ENCODE measurements around the gene SSH3. TPM values are rescaled to one million over a fixed set of nuclear protein-coding genes. Genes with fewer than 3 reads are reported as not detected.

SSH3 gene
- total and polyA plus RNA-seq, 10 donors: 4.3 to 31.8 (median 19.7) TPM

- H3K9me3 ChIP-seq: no peaks in the 10 kb centered on the region
- DNase-seq: peak; percentile 90
- peaks cover 7 to 92% (median 38%) of the 10 kb centered on the region in 6 donors for H3K36me3 ChIP-seq
- 4 to 12% (median 7%) methylated on average over 10 to 16 of the region's 16 CpGs for WGBS, 5 donors
- TF ChIP-seq POLR2A (IDR thresholded peaks at IDR 0.05) (no peak), POLR2AphosphoS5 (IDR thresholded peaks at IDR 0.05) (peak in 1 of 3 donors; percentile 59), CTCF (IDR thresholded peaks at IDR 0.05 in 8 of 11, conservative IDR thresholded peaks at IDR 0.05 in 3 of 11) (peak in 6 of 11 experiments; percentile 14 to 50 (median 30))
- intact Hi-C loops (cut with DNase I; ENCODE audit: low total_unique reads): no loop called here
- H3K4me3 ChIP-seq: peak overlapping the region in 7 of 8 donors; percentile 3 to 81 (median 29)
- peaks cover 94 to 100% (median 100%) of the 10 kb centered on the region in 6 donors for H3K4me1 ChIP-seq
- H3K27ac ChIP-seq: peak overlapping the region; percentile 89 to 100 (median 97)
- no peaks in the 10 kb centered on the region for H3K27me3 ChIP-seq (replicated peaks in 1 of 7)
Measured at GRCh38 chr11:67276781-67277230, 26.5 kb upstream of the SSH3 start.

DNA sequence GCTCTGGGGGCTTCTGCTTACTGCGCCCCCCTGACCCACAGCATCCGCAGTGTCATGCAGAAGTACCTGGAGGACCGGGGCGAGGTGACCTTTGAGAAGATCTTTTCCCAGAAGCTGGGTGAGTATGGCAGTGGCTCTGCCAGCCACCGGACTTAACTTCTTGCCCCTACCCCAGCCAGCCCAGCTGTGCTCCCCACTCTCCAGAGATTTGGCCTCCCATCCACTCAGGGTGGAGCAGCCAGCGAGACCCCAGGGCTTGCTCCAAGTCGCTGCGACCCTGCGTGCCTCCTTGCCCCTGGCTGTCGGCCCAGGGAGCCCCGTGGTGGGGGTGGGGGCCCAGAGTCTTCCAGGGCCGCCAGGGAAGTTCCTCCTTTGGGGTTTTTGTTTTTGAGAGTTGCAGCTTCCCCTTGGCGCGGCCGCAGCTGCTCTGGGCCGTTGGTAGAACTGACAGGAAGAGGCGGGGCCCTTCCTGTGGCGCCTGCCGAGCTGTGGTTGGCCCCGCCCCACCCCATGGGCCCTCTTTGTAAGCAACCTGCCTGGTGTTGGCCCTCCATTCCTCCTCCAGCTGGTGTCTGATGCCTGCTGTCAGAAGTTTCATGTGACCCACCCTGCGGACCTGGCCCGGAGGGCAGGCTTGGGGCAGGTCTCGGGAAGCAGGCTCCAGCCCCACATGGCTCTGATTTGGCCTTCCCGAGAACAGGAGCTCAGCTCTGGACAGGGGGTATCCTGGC lies 25.9 kb upstream of the SSH3 start:
- peaks cover 7 to 92% (median 42%) of the 10 kb centered on the region in 6 donors for H3K36me3 ChIP-seq
- no peaks in the 10 kb centered on the region for H3K9me3 ChIP-seq
- WGBS, 5 donors: 1 to 3% (median 2%) methylated on average over 9 to 24 of the region's 24 CpGs
- H3K27me3 ChIP-seq (replicated peaks in 1 of 7): no peaks in the 10 kb centered on the region
- H3K4me1 ChIP-seq: peaks cover 88 to 100% (median 100%) of the 10 kb centered on the region in 6 donors
- peak; percentile 99 for DNase-seq
- peak overlapping the region in 7 of 8 donors; percentile 3 to 81 (median 30) for H3K4me3 ChIP-seq
- intact Hi-C loops (cut with DNase I; ENCODE audit: low total_unique reads): no loop called here
- TF ChIP-seq POLR2A (IDR thresholded peaks at IDR 0.05): no peak
- peak; percentile 91 to 95 (median 91) for TF ChIP-seq POLR2AphosphoS5 (IDR thresholded peaks at IDR 0.05)
- TF ChIP-seq CTCF (IDR thresholded peaks at IDR 0.05 in 8 of 11, conservative IDR thresholded peaks at IDR 0.05 in 3 of 11): peak in 3 of 11 experiments; percentile 5 to 43 (median 18)
- peak overlapping the region; percentile 89 to 100 (median 97) for H3K27ac ChIP-seq

DNA sequence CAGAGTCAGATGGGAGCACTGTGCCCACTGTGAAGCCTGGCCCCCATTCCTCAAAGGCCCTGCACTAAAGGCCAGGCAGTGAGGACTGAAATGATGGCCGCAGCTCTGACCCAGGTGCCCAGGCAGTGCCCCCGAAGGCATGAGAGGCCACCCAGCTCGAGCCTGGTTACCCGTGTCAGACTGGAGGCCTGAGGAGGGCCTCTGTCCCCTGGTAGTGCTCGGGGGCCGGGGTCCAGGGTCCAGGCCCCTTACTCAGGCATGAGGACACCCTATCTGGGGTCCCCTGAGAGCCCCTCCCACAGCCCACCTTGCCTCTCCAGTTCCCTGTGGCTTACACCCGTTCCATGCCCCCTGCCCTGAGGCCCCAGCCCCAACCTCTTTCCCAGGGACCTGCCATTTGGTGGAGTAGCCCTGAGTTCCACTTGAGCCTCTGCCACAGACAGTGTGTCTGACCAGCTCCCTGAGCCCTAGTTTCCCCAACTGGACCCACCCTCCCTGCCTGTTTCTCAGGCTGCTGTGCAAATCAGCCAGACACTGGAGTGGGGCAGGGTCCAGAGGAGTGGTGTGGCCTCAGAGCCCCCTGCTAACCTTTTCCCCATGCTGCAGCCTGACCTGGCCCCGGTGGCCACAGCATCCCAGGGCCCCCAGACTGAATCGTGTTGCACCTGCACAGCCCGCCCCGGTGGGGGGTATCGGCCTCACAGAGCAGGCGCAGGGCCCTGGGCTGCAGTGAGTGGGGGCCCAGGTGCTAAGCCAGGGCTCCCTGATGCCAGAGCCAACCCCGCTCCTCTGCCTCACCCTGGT lies 25.0 kb upstream of the SSH3 start:
- H3K9me3 ChIP-seq: no peaks in the 10 kb centered on the region
- peaks cover 79 to 100% (median 100%) of the 10 kb centered on the region in 6 donors for H3K4me1 ChIP-seq
- WGBS, 5 donors: 49 to 64% (median 64%) methylated on average over 8 to 14 of the region's 14 CpGs
- peak; percentile 84 for DNase-seq
- TF ChIP-seq POLR2A (IDR thresholded peaks at IDR 0.05): no peak
- peak in 1 of 3 donors; percentile 43 for TF ChIP-seq POLR2AphosphoS5 (IDR thresholded peaks at IDR 0.05)
- intact Hi-C loops (cut with DNase I; ENCODE audit: low total_unique reads): no loop called here
- H3K27ac ChIP-seq: peak overlapping the region; percentile 89 to 100 (median 97)
- peak overlapping the region in 6 of 8 donors; percentile 20 to 81 (median 30) for H3K4me3 ChIP-seq
- no peaks in the 10 kb centered on the region for H3K27me3 ChIP-seq (replicated peaks in 1 of 7)
- H3K36me3 ChIP-seq: peaks cover 7 to 92% (median 49%) of the 10 kb centered on the region in 6 donors

- 68 to 83% (median 72%) methylated on average over 8 to 14 of the region's 14 CpGs for WGBS, 5 donors
- Histone ChIP-seq H3K36me3 (peaks cover 7 to 92% (median 57%) of the 10 kb centered on the region in 6 donors), H3K9me3 (no peaks in the 10 kb centered on the region), H3K27me3 (replicated peaks in 1 of 7) (no peaks in the 10 kb centered on the region), H3K27ac (peak overlapping the region; percentile 89 to 100 (median 97)), H3K4me3 (peak overlapping the region in 1 of 8 donors; percentile 81), H3K4me1 (peaks cover 73 to 100% (median 100%) of the 10 kb centered on the region in 6 donors)
- TF ChIP-seq POLR2A (IDR thresholded peaks at IDR 0.05) (no peak), POLR2AphosphoS5 (IDR thresholded peaks at IDR 0.05) (peak in 1 of 3 donors; percentile 23), CTCF (IDR thresholded peaks at IDR 0.05 in 8 of 11, conservative IDR thresholded peaks at IDR 0.05 in 3 of 11) (no peak)
- intact Hi-C loops (cut with DNase I; ENCODE audit: low total_unique reads): no loop called here
- DNase-seq: peak; percentile 77
Measured at GRCh38 chr11:67278939-67279588, 24.3 kb upstream of the SSH3 start.

Data from spleen (tissue), 11 donors.